GM18526 (cell line): ENCODE data around the gene HID1.

Source experiments
- POLR2A ChIP-seq: IDR thresholded peaks from 3 replicates; pipeline ENCODE4 v1.6.1; 2011; ENCODE audit not compliant: insufficient read length; ENCODE audit errors: extremely low read depth

HID1 gene

GRCh38 chr17:74907012-74907411 is 65.5 kb downstream of the HID1 start:
- no peak for TF ChIP-seq POLR2A

DNA sequence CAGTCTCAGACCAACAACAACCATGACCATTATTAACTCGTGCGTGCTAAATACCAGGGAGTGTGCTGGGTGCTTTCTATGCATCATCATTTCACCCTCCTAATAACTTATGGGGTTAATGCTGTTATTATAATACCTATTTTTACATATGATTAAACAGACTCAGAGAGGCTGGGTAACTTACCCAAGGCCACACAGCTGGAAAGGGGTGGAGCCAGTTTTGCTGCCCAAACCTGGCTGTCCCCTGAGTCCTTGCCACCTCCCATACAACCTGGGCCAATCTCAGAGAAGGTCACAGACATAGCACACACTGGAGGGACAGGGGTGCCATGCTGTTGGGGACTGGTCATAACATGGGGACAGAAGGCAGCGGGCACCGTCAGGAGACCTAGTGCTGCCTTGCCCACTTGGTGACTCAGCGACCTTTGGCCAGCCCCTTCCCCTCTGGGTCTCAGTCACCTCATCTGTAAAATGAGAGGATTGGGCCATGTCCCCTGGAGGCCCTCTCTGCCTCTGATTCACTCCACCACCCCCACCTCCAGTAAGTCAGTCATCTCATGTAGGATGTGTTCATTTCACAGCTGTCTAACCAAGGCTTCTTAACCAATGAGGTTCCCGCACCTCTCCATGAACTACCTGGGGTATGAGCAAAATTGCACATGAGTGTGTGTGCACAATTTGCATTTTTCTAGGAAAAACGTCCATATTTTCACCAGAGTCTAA is 67.7 kb downstream of the HID1 start:
- TF ChIP-seq POLR2A: no peak

DNA sequence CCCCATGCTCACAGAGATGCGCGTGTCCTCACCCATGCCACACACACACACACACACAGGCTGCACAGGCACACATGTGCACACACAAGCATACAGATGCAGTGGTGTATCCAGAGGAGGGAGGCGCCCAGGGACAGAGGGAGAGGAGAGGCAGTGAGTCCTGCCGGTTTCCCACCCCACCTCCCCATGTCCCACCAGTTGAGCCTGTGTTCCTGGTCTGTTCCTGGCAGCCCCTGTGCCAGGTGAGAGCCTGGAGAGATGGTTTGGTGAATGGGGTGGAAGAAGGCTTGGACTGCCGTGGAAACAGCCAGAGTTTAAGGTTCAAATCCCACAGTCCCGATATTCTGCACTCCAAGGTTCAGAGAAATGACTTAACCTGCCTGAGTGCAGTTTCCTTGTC is 68.9 kb downstream of the HID1 start:
- TF ChIP-seq POLR2A: no peak

DNA sequence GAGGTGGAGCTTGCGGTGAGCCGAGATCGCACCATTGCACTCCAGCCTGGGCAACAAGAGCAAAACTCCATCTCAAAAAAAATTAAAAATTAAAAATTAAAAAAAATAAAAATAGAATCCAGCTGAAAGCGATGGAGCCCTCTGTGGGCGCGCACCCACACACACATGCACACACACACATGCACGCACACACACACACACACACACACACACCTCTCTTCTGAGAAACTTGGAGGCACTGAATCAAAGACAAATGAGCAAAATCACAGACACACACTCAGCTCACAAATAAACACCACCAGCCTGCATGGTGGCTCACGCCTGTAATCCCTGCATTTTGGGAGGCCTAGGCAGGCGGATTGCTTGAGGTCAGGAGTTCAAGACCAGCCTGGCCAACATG is 69.5 kb downstream of the HID1 start:
- TF ChIP-seq POLR2A: no peak

DNA sequence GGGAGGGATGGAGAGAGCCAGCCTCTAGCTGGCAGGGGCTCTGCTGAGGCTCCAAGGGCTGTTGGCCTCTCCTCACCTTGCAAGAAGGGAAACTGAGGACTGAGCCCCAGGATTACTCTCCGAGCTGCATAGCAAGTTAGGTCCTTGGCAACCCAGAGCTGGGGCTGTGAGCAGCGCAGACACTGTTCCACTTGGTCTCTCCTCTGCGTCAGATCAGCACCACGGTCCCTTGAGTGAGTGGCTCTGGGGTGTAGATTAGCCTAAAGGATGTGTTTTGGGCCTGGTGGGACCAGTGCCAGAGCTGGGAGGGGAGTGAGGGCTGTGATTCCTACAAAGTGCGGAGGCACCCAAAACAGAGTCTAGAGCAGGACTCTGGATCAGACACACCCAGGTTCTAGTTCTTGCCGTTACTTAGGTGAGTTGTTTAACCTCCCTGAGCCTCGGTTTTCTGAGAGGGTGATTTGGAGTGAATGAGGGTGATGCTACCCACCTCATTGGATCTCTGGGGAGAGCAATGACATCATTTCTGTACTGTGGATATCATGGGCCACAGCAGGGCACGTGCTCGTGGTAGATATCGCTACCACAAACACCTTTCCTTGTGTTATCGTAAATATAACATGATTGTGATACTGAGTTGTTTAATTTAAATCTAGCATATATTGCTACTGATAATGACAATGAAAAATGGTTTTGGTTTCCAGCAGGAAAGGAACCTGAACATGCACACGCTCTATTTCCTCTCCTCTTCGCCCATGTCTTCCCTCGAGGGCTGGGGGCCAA is 71.0 kb downstream of the HID1 start:
- TF ChIP-seq POLR2A: no peak
